HPDE6-E6E7 (cell line): Measurements from ENCODE around the gene HSPA12A.

Experiments used
- DNase-seq: peaks from one replicate; pipeline ENCODE4 v3.0.0; 2011; ENCODE audit warnings: missing footprints; ENCODE audit errors: extremely low spot score

The HSPA12A gene

GRCh38 chr10:116741391-116742351 lies 695 bp downstream of the HSPA12A start:
- DNase-seq, result no peak

- DNase-seq, result no peak
These were observed 1.4 kb downstream of the HSPA12A start for GRCh38 chr10:116740971-116741370.

- no peak for DNase-seq
These were observed 4.0 kb downstream of the HSPA12A start for GRCh38 chr10:116738339-116738738.

- DNase-seq, result no peak
These were observed 4.6 kb downstream of the HSPA12A start for GRCh38 chr10:116737627-116738327.

- no peak for DNase-seq
These were observed 8.8 kb downstream of the HSPA12A start for GRCh38 chr10:116733566-116733965.

- DNase-seq, result no peak
These were observed 9.8 kb downstream of the HSPA12A start for GRCh38 chr10:116732573-116732972.

GRCh38 chr10:116730464-116731260 lies 11.7 kb downstream of the HSPA12A start:
- DNase-seq, result no peak

GRCh38 chr10:116729243-116729642 lies 13.1 kb downstream of the HSPA12A start:
- no peak for DNase-seq

- no peak for DNase-seq
These were observed 13.8 kb downstream of the HSPA12A start for GRCh38 chr10:116728526-116729096.

- no peak for DNase-seq
These were observed 18.7 kb downstream of the HSPA12A start for GRCh38 chr10:116723428-116724281.

- no peak for DNase-seq
These were observed 19.5 kb downstream of the HSPA12A start for GRCh38 chr10:116722736-116723427.

- DNase-seq, result no peak
These were observed 20.6 kb downstream of the HSPA12A start for GRCh38 chr10:116721547-116722392.

- no peak for DNase-seq
These were observed 21.5 kb downstream of the HSPA12A start for GRCh38 chr10:116720668-116721546.

GRCh38 chr10:116720241-116720643 lies 22.1 kb downstream of the HSPA12A start:
- DNase-seq, result no peak

- DNase-seq, result no peak
These were observed 22.6 kb downstream of the HSPA12A start for GRCh38 chr10:116719804-116720203.

- DNase-seq, result no peak
These were observed 24.3 kb downstream of the HSPA12A start for GRCh38 chr10:116718058-116718457.

- DNase-seq, result no peak
These were observed 26.0 kb downstream of the HSPA12A start for GRCh38 chr10:116716381-116716780.

GRCh38 chr10:116715839-116716377 lies 26.5 kb downstream of the HSPA12A start:
- DNase-seq, result no peak
